Spleen (tissue), 11 donors: ENCODE data around the gene NHERF1. TPM values are rescaled to one million over a fixed set of nuclear protein-coding genes. Genes with fewer than 3 reads are reported as not detected.

Experiments used
- DNase-seq: peaks from one replicate; pipeline ENCODE4 v3.0.0-alpha.2; 2020
- H3K27ac ChIP-seq, 8 donors: fragments of 200-600 bp; sonication (generic) in 7 of 8; 1 replicate in 4 of 8; 2 replicates in 4 of 8; pipeline versions ENCODE4 v1.5.0 to v1.8.0; 2016 to 2021; ENCODE audit warnings: inconsistent platforms in 4 of 8, mild to moderate bottlenecking in 4 of 8, moderate library complexity in 1 of 8
- H3K27me3 ChIP-seq, 7 donors: fragments of 200-600 bp; sonication (generic) in 6 of 7; replicated peaks in 1 of 7; 1 replicate in 4 of 7; 2 replicates in 3 of 7; pipeline versions ENCODE4 v1.5.0 to v1.8.0; 2016 to 2021; ENCODE audit warnings: inconsistent platforms in 3 of 7, mild to moderate bottlenecking in 1 of 7
- H3K36me3 ChIP-seq, 6 donors: fragments of 200-600 bp; sonication (generic) in 5 of 6; 1 replicate in 4 of 6; 2 replicates in 2 of 6; pipeline versions ENCODE4 v1.5.0 to v1.8.0; 2016 to 2021; ENCODE audit warnings: inconsistent platforms in 2 of 6
- H3K4me1 ChIP-seq, 6 donors: fragments of 200-600 bp; sonication (generic) in 5 of 6; 1 replicate in 3 of 6; 2 replicates in 3 of 6; pipeline versions ENCODE4 v1.5.0 to v1.8.0; 2016 to 2021; ENCODE audit warnings: inconsistent platforms in 3 of 6
- H3K4me3 ChIP-seq, 8 donors: fragments of 200-600 bp; sonication (generic) in 7 of 8; 1 replicate in 4 of 8; 2 replicates in 4 of 8; pipeline versions ENCODE4 v1.5.0 to v1.8.0; 2016 to 2021; ENCODE audit warnings: inconsistent platforms in 4 of 8, mild to moderate bottlenecking in 4 of 8, moderate library complexity in 2 of 8
- H3K9me3 ChIP-seq, 8 donors: fragments of 200-600 bp; sonication (generic) in 7 of 8; 1 replicate in 4 of 8; 2 replicates in 4 of 8; pipeline versions ENCODE4 v1.5.0 to v1.8.0; 2016 to 2021; ENCODE audit warnings: inconsistent platforms in 4 of 8
- POLR2A ChIP-seq, 3 donors: fragments of 450-650 bp; IDR thresholded peaks; one replicate each; pipeline ENCODE4 v1.5.1; 2017; ENCODE audit warnings: antibody characterized with exemption in 3 of 3, mild to moderate bottlenecking in 1 of 3
- POLR2AphosphoS5 ChIP-seq, 3 donors: sonication (generic); formaldehyde crosslinking; IDR thresholded peaks; one replicate each; pipeline ENCODE4 v1.5.1; 2017; ENCODE audit warnings: antibody characterized with exemption in 3 of 3
- WGBS, 5 donors: extraction: QIAGEN DNeasy Blood & Tissue Kit in 3 of 5; methylation state at CpG; one replicate each; pipeline versions ENCODE4 v1.1.5 to v1.1.7; 2013 to 2018; 5-methylcytosine and 5-hydroxymethylcytosine counted together
- intact Hi-C: fragments of 100-400 bp; cut with DNase I; formaldehyde crosslinking; loops from one replicate; pipeline ENCODE4 v1.15.0; 2023; ENCODE audit warnings: low total_unique reads
- polyA plus RNA-seq, 3 donors: library from polyadenylated mRNA; stranded (reverse); fragments of 200-250 nt; gene quantifications; one replicate each; pipeline ENCODE4 v1.2.1, GENCODE V29; 2013
- total RNA-seq, 7 donors: library from RNA; depleted of rRNA in 3 of 7; stranded (reverse); fragments of >200 nt in 3 of 7; fragmentation: NEBNext Ultra II Directional in 4 of 7; extraction: Animal tissue kit (Norgen Biotek cat#: 25700) in 4 of 7; gene quantifications; one replicate each; pipeline versions ENCODE4 v1.1.0 to v1.2.1, GENCODE V29; 2016 to 2021
- TF ChIP-seq, protein P1 (sequence below), 11 experiments: fragments of 200-600 bp in 7 of 11; fragments of 450-650 bp in 4 of 11; sonication (generic) in 4 of 11; IDR thresholded peaks in 8 of 11; conservative IDR thresholded peaks in 3 of 11; 1 replicate in 7 of 11; 2 replicates in 4 of 11; pipeline versions ENCODE4 v1.4.0 to v1.8.0; 2016 to 2021; ENCODE audit warnings: antibody characterized with exemption in 11 of 11, inconsistent platforms in 4 of 11, mild to moderate bottlenecking in 1 of 11
- donor health status: healthy with polysubstance abuse.
- donor health status: DM: no; HTN: no; CAD: no; lungs with moderate emphysema.
- donor health status: DM: no; HTN: no; CAD: no.
- donor health status: Bipolar disorder and iron deficiency.
- donor health status: healthy.
- donor health status: DM: no; HTN: no; CAD: no.
- donor health status: DM: yes; HTN: yes; CAD: no.

Gene NHERF1
- total and polyA plus RNA-seq, 10 donors = 28.7 to 85.6 (median 52.0) TPM

DNA sequence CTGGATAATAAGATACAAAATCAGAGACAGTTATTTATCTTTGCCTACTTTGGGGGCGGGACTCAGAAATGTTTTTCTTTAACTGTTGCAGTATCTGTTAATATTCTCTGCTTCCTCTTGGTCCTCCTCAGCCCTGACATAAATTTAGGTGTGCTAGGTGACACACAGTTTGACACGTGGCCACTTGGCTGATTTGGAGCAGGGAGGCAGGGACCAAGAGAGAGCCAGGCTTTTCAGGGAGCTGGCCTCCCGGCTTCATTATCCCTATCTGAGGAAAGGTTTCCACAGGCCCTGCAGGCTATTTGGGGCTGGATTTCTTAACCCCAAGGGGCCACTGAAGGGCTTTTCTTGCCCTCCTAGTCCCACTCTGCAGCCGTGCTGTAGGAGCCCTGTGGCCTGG is 47.8 kb downstream of the NHERF1 start:
- Histone ChIP-seq H3K36me3 (peaks cover 0 to 95% (median 67%) of the 10 kb centered on the region in 6 donors), H3K9me3 (no peaks in the 10 kb centered on the region), H3K27me3 (no peaks in the 10 kb centered on the region), H3K27ac (no peak overlapping the region), H3K4me3 (no peak overlapping the region), H3K4me1 (peaks cover 2 to 6% (median 6%) of the 10 kb centered on the region in 6 donors)
- no peak for DNase-seq
- intact Hi-C loops = loop anchor here (10.0 kb wide), 1 partner anchor 139 kb away; the partner anchor contains the start of gene OTOP3
- TF ChIP-seq POLR2AphosphoS5 (IDR thresholded peaks at IDR 0.05) = no peak
- TF ChIP-seq, protein P1, sequence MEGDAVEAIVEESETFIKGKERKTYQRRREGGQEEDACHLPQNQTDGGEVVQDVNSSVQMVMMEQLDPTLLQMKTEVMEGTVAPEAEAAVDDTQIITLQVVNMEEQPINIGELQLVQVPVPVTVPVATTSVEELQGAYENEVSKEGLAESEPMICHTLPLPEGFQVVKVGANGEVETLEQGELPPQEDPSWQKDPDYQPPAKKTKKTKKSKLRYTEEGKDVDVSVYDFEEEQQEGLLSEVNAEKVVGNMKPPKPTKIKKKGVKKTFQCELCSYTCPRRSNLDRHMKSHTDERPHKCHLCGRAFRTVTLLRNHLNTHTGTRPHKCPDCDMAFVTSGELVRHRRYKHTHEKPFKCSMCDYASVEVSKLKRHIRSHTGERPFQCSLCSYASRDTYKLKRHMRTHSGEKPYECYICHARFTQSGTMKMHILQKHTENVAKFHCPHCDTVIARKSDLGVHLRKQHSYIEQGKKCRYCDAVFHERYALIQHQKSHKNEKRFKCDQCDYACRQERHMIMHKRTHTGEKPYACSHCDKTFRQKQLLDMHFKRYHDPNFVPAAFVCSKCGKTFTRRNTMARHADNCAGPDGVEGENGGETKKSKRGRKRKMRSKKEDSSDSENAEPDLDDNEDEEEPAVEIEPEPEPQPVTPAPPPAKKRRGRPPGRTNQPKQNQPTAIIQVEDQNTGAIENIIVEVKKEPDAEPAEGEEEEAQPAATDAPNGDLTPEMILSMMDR (IDR thresholded peaks at IDR 0.05 in 8 of 11, conservative IDR thresholded peaks at IDR 0.05 in 3 of 11) = no peak
- TF ChIP-seq POLR2A (IDR thresholded peaks at IDR 0.05) = no peak
- 75 to 99% (median 92%) methylated on average over 4 of the region's 4 CpGs for WGBS, 5 donors

DNA sequence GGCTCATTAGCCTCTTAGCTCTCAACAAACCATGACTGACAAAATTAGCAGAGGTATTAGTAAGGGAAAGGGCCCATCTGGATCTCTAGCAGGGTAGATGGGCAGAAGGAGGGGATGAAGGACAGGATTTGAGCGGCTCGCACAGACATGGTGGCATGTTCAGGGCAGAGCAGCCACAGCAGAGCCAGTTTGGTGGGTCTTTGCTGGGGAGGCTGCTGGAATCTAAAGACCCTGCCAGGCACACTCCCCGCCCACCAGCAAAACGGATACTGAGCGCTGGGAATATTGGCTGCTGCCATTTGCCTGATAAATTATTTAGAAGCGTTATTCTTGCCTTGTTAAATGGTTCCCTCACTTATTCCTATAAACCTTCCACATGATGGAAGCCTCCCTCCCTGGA is 48.4 kb downstream of the NHERF1 start:
- Histone ChIP-seq H3K4me1 (no peaks in the 10 kb centered on the region), H3K4me3 (no peak overlapping the region), H3K27me3 (no peaks in the 10 kb centered on the region), H3K9me3 (no peaks in the 10 kb centered on the region), H3K36me3 (peaks cover 0 to 100% (median 70%) of the 10 kb centered on the region in 6 donors), H3K27ac (no peak overlapping the region)
- intact Hi-C loops = loop anchor here (10.0 kb wide), 1 partner anchor 138 kb away; the partner anchor contains the start of gene OTOP3
- TF ChIP-seq, protein P1 (IDR thresholded peaks at IDR 0.05 in 8 of 11, conservative IDR thresholded peaks at IDR 0.05 in 3 of 11) = no peak
- TF ChIP-seq POLR2A (IDR thresholded peaks at IDR 0.05) (no peak), POLR2AphosphoS5 (IDR thresholded peaks at IDR 0.05) (no peak)
- no peak for DNase-seq
- 91 to 99% (median 97%) methylated on average over 5 to 6 of the region's 6 CpGs for WGBS, 5 donors

DNA sequence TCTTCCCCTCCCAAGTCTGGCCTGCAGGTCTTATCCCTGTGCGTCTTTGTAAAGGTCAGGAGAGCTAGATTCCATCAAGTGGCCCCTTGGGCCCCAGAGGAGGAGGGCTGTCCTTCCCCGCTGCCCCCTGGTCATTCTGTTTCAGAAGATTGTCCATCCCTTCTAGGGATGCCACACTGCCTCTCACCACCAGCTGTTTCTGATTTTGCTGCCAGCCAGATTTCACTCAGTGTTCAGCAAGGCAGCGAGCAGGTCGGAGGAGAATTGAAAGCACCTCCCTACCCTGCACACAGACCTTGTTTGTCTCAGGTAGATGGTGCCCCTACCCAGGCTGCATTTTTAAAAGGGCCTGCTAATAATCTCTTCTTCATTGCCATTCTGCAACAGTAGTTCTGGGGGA is 49.4 kb downstream of the NHERF1 start:
- TF ChIP-seq, protein P1 (IDR thresholded peaks at IDR 0.05 in 8 of 11, conservative IDR thresholded peaks at IDR 0.05 in 3 of 11) = no peak
- TF ChIP-seq POLR2AphosphoS5 (IDR thresholded peaks at IDR 0.05) (no peak), POLR2A (IDR thresholded peaks at IDR 0.05) (no peak)
- Histone ChIP-seq H3K36me3 (peaks cover 0 to 100% (median 71%) of the 10 kb centered on the region in 6 donors), H3K27ac (no peak overlapping the region), H3K4me1 (no peaks in the 10 kb centered on the region), H3K27me3 (no peaks in the 10 kb centered on the region), H3K4me3 (no peak overlapping the region), H3K9me3 (no peaks in the 10 kb centered on the region)
- intact Hi-C loops = loop anchor here (10.0 kb wide), 1 partner anchor 137 kb away; the partner anchor contains the start of gene OTOP3
- WGBS, 5 donors = 92 to 100% (median 96%) methylated on average over 4 of the region's 4 CpGs
- DNase-seq = no peak

DNA sequence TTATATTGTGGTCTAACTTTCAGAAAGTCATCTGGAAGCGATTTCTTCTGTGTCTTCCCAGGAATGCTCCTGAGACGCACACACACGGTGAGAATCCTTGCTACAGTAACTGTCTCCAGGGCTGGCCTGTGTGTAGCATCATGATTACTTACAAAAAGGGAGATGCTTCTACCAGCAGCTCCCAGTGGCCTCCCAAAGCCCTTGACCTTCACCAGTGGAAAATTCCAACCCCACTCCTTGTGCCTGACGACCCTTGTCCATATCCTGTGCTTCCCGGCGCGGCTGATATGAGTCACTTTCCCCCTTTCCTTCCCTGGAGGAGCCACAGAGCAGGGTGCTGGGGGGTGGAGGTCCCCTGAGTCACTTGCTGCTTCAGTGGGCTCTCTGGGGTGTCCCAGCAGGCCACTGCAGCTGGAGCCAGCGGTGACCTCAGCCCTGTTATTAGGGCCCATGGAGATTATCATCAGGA is 49.8 kb downstream of the NHERF1 start:
- no peak overlapping the region for H3K4me3 ChIP-seq
- no peaks in the 10 kb centered on the region for H3K4me1 ChIP-seq
- DNase-seq = no peak
- H3K27me3 ChIP-seq = no peaks in the 10 kb centered on the region
- intact Hi-C loops = loop anchor here (10.0 kb wide), 1 partner anchor 137 kb away; the partner anchor contains the start of gene OTOP3
- TF ChIP-seq POLR2A (IDR thresholded peaks at IDR 0.05) = no peak
- TF ChIP-seq POLR2AphosphoS5 (IDR thresholded peaks at IDR 0.05) = no peak
- TF ChIP-seq, protein P1 (IDR thresholded peaks at IDR 0.05 in 8 of 11, conservative IDR thresholded peaks at IDR 0.05 in 3 of 11) = no peak
- no peak overlapping the region for H3K27ac ChIP-seq
- WGBS, 5 donors = 80 to 94% (median 84%) methylated on average over 7 to 8 of the region's 8 CpGs
- no peaks in the 10 kb centered on the region for H3K9me3 ChIP-seq
- peaks cover 0 to 100% (median 73%) of the 10 kb centered on the region in 6 donors for H3K36me3 ChIP-seq
